ENCODE results near the gene PIEZO2.

Gene PIEZO2

GRCh38 chr18:10997885-10998284, 151.5 kb downstream of the PIEZO2 start:
- DNase-seq: no peak
- Mint-ChIP-seq H3K36me3 (ENCODE audit: low read depth) (peaks cover 9% of the 10 kb centered on the region), H3K4me3 (no peak overlapping the region), H3K4me1 (peaks cover 11% of the 10 kb centered on the region), H3K27me3 (ENCODE audit: low read depth, poor library complexity) (peaks cover 14% of the 10 kb centered on the region), H3K9me3 (peaks cover 37% of the 10 kb centered on the region), H3K27ac (no peak overlapping the region)
- no peak for TF ChIP-seq CTCF (IDR thresholded peaks at IDR 0.05)

- Mint-ChIP-seq H3K27me3 (ENCODE audit: low read depth, poor library complexity) (peaks cover 7% of the 10 kb centered on the region), H3K36me3 (ENCODE audit: low read depth) (peaks cover 9% of the 10 kb centered on the region), H3K27ac (no peak overlapping the region), H3K4me1 (no peaks in the 10 kb centered on the region), H3K9me3 (peaks cover 50% of the 10 kb centered on the region), H3K4me3 (no peak overlapping the region)
- no peak for TF ChIP-seq CTCF (IDR thresholded peaks at IDR 0.05)
- DNase-seq: no peak
These were observed 153.8 kb downstream of the PIEZO2 start for GRCh38 chr18:10995550-10995949.

- DNase-seq: no peak
- Mint-ChIP-seq H3K27ac (no peak overlapping the region), H3K4me3 (no peak overlapping the region), H3K4me1 (no peaks in the 10 kb centered on the region), H3K36me3 (ENCODE audit: low read depth) (peaks cover 4% of the 10 kb centered on the region), H3K27me3 (ENCODE audit: low read depth, poor library complexity) (peaks cover 2% of the 10 kb centered on the region), H3K9me3 (peaks cover 57% of the 10 kb centered on the region)
- no peak for TF ChIP-seq CTCF (IDR thresholded peaks at IDR 0.05)
These were observed 159.9 kb downstream of the PIEZO2 start for GRCh38 chr18:10989486-10989885.

- DNase-seq: no peak
- Mint-ChIP-seq H3K27ac (no peak overlapping the region), H3K36me3 (ENCODE audit: low read depth) (peaks cover 4% of the 10 kb centered on the region), H3K4me3 (no peak overlapping the region), H3K27me3 (ENCODE audit: low read depth, poor library complexity) (no peaks in the 10 kb centered on the region), H3K4me1 (no peaks in the 10 kb centered on the region), H3K9me3 (peaks cover 56% of the 10 kb centered on the region)
- TF ChIP-seq CTCF (IDR thresholded peaks at IDR 0.05): no peak
These were observed 163.7 kb downstream of the PIEZO2 start for GRCh38 chr18:10985689-10986088.

GRCh38 chr18:10979411-10979810, 170.0 kb downstream of the PIEZO2 start:
- H3K36me3 Mint-ChIP-seq (ENCODE audit: low read depth): no peaks in the 10 kb centered on the region

More at GRCh38 chr18:10979411-10979810, 170.0 kb downstream of the PIEZO2 start:
- H3K27ac Mint-ChIP-seq: no peak overlapping the region
- DNase-seq: no peak
- no peak overlapping the region for H3K4me3 Mint-ChIP-seq
- peaks cover 3% of the 10 kb centered on the region for H3K4me1 Mint-ChIP-seq
- no peak for TF ChIP-seq CTCF (IDR thresholded peaks at IDR 0.05)
- H3K27me3 Mint-ChIP-seq (ENCODE audit: low read depth, poor library complexity): no peaks in the 10 kb centered on the region
- H3K9me3 Mint-ChIP-seq: peaks cover 22% of the 10 kb centered on the region

Measured in nephron progenitor cell (in vitro differentiated cells).